Loucy (cell line): ENCODE data around the gene PTPRB.
A peak's percentile ranks its signal among the peaks of the same experiment; 100 is the strongest.

Source experiments
- H2AFZ ChIP-seq: fragments of 200-600 bp; sonication (generic); 2 replicates; pipeline ENCODE4 v1.6.0; 2016; ENCODE audit warnings: antibody characterized with exemption, mild to moderate bottlenecking, low read length, moderate library complexity
- H3F3A ChIP-seq: fragments of 200-600 bp; 2 replicates; pipeline ENCODE4 v1.6.0; 2016; ENCODE audit warnings: antibody characterized with exemption, low read depth, mild to moderate bottlenecking
- H3K27me3 ChIP-seq: fragments of 200-600 bp; sonication (generic); 2 replicates; pipeline ENCODE4 v1.6.1; 2014; ENCODE audit warnings: low read length, mild to moderate bottlenecking; ENCODE audit not compliant: insufficient read depth, poor library complexity, severe bottlenecking
- H3K36me3 ChIP-seq: fragments of 200-600 bp; sonication (generic); 2 replicates; pipeline ENCODE4 v1.6.1; 2016; ENCODE audit warnings: low read length; ENCODE audit not compliant: insufficient read depth
- H3K4me1 ChIP-seq: fragments of 200-600 bp; sonication (generic); 2 replicates; pipeline ENCODE4 v1.5.1; 2014; ENCODE audit warnings: low read length, mild to moderate bottlenecking; ENCODE audit not compliant: insufficient read depth, poor library complexity, severe bottlenecking
- H3K4me2 ChIP-seq: fragments of 200-600 bp; sonication (generic); 2 replicates; pipeline ENCODE4 v1.6.0; 2014; ENCODE audit warnings: antibody characterized with exemption, low read length, low read depth, mild to moderate bottlenecking; ENCODE audit not compliant: poor library complexity, severe bottlenecking
- H3K4me3 ChIP-seq: fragments of 200-600 bp; sonication (generic); 2 replicates; pipeline ENCODE4 v1.5.1; 2014; ENCODE audit warnings: low read length, mild to moderate bottlenecking, mixed read lengths; ENCODE audit not compliant: poor library complexity, severe bottlenecking
- H3K79me2 ChIP-seq: fragments of 200-600 bp; sonication (generic); 2 replicates; pipeline ENCODE4 v1.6.1; 2014; ENCODE audit warnings: low read length; ENCODE audit not compliant: insufficient read depth
- H3K9ac ChIP-seq: fragments of 200-600 bp; sonication (generic); 2 replicates; pipeline ENCODE4 v1.6.0; 2014; ENCODE audit warnings: mild to moderate bottlenecking, low read depth, low read length, moderate library complexity; ENCODE audit not compliant: poor library complexity, severe bottlenecking
- H3K9me2 ChIP-seq: fragments of 200-600 bp; sonication (generic); replicated peaks from 2 replicates; pipeline ENCODE4 v1.6.1; 2016; ENCODE audit warnings: low read depth, low read length, mixed read lengths
- H3K9me3 ChIP-seq: fragments of 200-600 bp; sonication (generic); 2 replicates; pipeline ENCODE4 v1.6.1; 2014; ENCODE audit warnings: mild to moderate bottlenecking, antibody characterized with exemption, low read length, low read depth; ENCODE audit not compliant: insufficient read depth
- H4K20me1 ChIP-seq: fragments of 200-600 bp; sonication (generic); 2 replicates; pipeline ENCODE4 v1.6.0; 2014; ENCODE audit warnings: antibody characterized with exemption, low read length, mild to moderate bottlenecking; ENCODE audit not compliant: insufficient read depth, poor library complexity, severe bottlenecking
- EZH2phosphoT487 ChIP-seq: fragments of 200-600 bp; IDR thresholded peaks from 2 replicates; pipeline ENCODE4 v1.6.1; 2018; ENCODE audit warnings: antibody characterized with exemption, mild to moderate bottlenecking, moderate library complexity, borderline replicate concordance
- TF ChIP-seq, protein P1 (sequence below): fragments of 200-600 bp; sonication (generic); conservative IDR thresholded peaks from 2 replicates; pipeline ENCODE4 v1.5.1; 2014; ENCODE audit warnings: mild to moderate bottlenecking, antibody characterized with exemption, low read length

PTPRB gene

DNA sequence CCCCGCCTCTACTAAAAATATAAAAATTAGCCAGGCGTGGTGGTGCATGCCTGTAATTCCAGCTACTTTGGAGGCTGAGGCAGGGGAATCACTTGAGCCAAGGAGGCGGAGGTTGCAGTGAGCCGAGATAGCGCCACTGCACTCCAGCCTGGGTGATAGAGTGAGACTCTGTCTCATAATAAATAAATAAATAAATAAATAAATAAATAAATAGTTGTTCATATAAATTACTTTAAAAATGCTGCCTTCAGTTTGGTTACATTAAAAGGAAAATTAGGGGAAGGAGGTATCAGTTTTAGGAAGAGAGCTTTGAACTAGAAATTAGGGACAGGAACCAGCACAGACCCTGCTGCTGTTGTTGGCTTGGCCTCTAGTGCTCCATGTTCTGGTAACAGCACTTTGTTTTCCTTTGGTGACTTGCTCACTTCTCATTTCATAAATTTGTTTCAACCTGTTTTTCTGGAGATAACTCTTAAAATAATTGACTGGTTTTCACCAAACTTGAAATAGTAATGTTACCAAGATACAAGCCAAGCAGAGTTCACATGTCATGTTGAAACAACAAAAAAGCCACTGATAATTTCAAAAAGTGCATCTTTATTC, 22.9 kb upstream of the PTPRB start:
- Histone ChIP-seq H3K9ac (peak overlapping the region; percentile 77), H3K9me2 (no peaks in the 10 kb centered on the region), H3K4me2 (peak overlapping the region; percentile 84), H3K4me3 (peak overlapping the region; percentile 70), H3F3A (0 out of 2 replicates have a peak, but pooled peaks cover 2% of the 10 kb centered on the region), H3K27me3 (no peaks in the 10 kb centered on the region), H2AFZ (no peak overlapping the region), H4K20me1 (no peaks in the 10 kb centered on the region), H3K4me1 (peaks cover 72% of the 10 kb centered on the region), H3K9me3 (no peaks in the 10 kb centered on the region), H3K79me2 (peaks cover 6% of the 10 kb centered on the region; the same call in 1 of the 2 replicates), H3K36me3 (no peaks in the 10 kb centered on the region)
- no peak for TF ChIP-seq EZH2phosphoT487
- TF ChIP-seq, protein P1, sequence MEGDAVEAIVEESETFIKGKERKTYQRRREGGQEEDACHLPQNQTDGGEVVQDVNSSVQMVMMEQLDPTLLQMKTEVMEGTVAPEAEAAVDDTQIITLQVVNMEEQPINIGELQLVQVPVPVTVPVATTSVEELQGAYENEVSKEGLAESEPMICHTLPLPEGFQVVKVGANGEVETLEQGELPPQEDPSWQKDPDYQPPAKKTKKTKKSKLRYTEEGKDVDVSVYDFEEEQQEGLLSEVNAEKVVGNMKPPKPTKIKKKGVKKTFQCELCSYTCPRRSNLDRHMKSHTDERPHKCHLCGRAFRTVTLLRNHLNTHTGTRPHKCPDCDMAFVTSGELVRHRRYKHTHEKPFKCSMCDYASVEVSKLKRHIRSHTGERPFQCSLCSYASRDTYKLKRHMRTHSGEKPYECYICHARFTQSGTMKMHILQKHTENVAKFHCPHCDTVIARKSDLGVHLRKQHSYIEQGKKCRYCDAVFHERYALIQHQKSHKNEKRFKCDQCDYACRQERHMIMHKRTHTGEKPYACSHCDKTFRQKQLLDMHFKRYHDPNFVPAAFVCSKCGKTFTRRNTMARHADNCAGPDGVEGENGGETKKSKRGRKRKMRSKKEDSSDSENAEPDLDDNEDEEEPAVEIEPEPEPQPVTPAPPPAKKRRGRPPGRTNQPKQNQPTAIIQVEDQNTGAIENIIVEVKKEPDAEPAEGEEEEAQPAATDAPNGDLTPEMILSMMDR = no peak

DNA sequence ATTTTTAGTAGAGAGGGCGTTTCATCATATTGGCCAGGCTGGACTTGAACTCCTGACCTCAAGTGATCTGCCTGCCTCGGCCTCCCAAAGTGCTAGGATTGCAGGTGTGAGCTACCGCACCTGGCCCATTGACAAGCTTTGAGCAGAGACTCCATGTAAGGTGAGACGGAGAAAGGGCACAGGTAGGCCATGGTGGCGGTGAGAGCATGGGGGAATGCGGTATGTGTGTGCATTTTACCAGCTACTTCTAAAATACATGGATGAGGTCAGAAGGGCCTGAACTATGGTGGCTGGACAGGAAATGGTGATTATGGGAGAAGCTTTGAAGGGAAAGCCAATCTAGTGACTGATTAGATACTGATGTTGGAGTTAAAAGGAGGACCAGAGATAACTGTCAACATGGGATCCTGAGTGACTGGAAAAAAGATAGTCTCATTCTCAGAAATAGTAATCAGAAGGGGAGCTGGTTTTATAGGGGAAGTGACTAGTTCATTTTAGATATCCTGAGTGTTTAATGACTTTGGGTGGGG, 21.9 kb upstream of the PTPRB start:
- H2AFZ ChIP-seq = no peak overlapping the region
- H3K4me1 ChIP-seq = peaks cover 62% of the 10 kb centered on the region
- TF ChIP-seq, protein P1 = no peak
- TF ChIP-seq EZH2phosphoT487 = no peak
- H3K27me3 ChIP-seq = no peaks in the 10 kb centered on the region
- H3K36me3 ChIP-seq = no peaks in the 10 kb centered on the region
- H3K9me3 ChIP-seq = no peaks in the 10 kb centered on the region
- peak overlapping the region; percentile 65 for H3K4me2 ChIP-seq
- H3K4me3 ChIP-seq = peak overlapping the region; percentile 70
- no peaks in the 10 kb centered on the region for H3F3A ChIP-seq
- peak overlapping the region; percentile 26 for H3K9ac ChIP-seq
- H4K20me1 ChIP-seq = no peaks in the 10 kb centered on the region
- peaks cover 6% of the 10 kb centered on the region; the same call in 1 of the 2 replicates for H3K79me2 ChIP-seq
- no peaks in the 10 kb centered on the region for H3K9me2 ChIP-seq

DNA sequence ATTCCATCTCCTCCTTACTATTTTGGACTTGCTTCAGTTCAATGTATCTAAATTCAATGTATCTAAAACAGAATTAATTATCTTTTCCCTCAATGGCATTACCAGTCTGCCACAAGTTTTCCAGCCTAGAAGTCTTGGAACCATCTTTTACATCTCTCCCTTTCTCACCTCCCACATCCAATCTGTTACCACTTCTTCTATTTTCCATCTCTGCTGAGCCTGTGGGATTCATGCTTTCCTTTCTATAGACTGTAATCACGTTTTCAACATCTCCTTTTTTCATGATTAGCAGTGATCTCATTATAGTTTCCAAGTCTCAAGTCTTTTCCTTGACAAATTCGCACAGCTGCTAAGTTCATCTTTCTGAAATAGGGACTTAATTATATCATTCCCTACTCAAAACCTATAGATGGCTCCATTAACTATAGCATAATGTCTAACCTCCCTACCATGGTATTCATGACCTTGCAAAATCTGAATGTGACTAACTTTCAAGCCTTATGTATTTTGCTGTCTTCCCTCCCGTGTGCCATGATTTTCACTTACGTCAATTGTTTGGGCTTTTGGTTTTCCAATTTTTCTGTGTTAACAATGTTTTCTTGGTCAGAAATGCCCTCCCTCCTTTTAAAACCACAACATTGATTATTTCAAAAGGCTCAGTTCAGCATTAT, 20.5 kb upstream of the PTPRB start:
- no peaks in the 10 kb centered on the region for H4K20me1 ChIP-seq
- H2AFZ ChIP-seq = peak overlapping the region; percentile 31; the same call in 1 of the 2 replicates
- TF ChIP-seq, protein P1 = no peak
- no peak for TF ChIP-seq EZH2phosphoT487
- peak overlapping the region; percentile 38 for H3K4me2 ChIP-seq
- no peaks in the 10 kb centered on the region for H3K36me3 ChIP-seq
- no peaks in the 10 kb centered on the region for H3K9me2 ChIP-seq
- H3K9ac ChIP-seq = peak overlapping the region; percentile 46
- peaks cover 68% of the 10 kb centered on the region for H3K4me1 ChIP-seq
- H3K4me3 ChIP-seq = peak overlapping the region; percentile 2
- H3F3A ChIP-seq = no peaks in the 10 kb centered on the region
- no peaks in the 10 kb centered on the region for H3K9me3 ChIP-seq
- peaks cover 6% of the 10 kb centered on the region; the same call in 1 of the 2 replicates for H3K79me2 ChIP-seq
- no peaks in the 10 kb centered on the region for H3K27me3 ChIP-seq
